Coronary artery (tissue), 2 donors: ENCODE data around the gene SYT9.

ENCODE experiments used
- DNase-seq: peaks from one replicate; pipeline ENCODE4 v3.0.0-alpha.2; 2017; ENCODE audit warnings: low spot score
- H3K27ac ChIP-seq, 2 donors: fragments of 200-600 bp; sonication (generic); one replicate each; pipeline ENCODE4 v1.5.1; 2016 to 2019
- H3K4me3 ChIP-seq: fragments of 200-600 bp; sonication (generic); 2 replicates; pipeline ENCODE4 v1.5.1; 2016; ENCODE audit warnings: mild to moderate bottlenecking, moderate library complexity
- TF ChIP-seq, protein P1 (sequence below): fragments of 200-600 bp; sonication (generic); IDR thresholded peaks from one replicate; pipeline ENCODE4 v1.5.1; 2019; ENCODE audit warnings: antibody characterized with exemption

Gene SYT9

DNA sequence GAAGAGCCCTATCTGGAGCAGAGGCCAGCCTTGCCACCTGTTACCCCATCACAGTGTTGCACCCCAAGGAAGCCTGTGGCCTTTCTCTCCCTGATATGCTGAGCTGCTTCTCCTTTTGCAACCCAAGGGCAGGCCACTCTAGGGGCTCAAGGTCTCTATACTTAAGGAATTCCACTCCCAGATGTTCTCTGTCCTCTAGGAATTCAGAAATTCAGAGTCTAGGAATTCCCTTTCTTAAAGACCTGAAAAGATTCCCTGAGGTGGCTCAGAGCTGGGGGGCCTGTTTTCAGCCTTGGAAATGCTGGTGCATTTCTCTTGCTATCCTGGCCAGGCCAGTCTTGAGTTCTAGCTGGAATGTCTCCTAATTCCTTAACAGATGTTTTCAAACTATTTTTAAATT is 165.6 kb downstream of the SYT9 start:
- DNase-seq: no peak
- TF ChIP-seq, protein P1, sequence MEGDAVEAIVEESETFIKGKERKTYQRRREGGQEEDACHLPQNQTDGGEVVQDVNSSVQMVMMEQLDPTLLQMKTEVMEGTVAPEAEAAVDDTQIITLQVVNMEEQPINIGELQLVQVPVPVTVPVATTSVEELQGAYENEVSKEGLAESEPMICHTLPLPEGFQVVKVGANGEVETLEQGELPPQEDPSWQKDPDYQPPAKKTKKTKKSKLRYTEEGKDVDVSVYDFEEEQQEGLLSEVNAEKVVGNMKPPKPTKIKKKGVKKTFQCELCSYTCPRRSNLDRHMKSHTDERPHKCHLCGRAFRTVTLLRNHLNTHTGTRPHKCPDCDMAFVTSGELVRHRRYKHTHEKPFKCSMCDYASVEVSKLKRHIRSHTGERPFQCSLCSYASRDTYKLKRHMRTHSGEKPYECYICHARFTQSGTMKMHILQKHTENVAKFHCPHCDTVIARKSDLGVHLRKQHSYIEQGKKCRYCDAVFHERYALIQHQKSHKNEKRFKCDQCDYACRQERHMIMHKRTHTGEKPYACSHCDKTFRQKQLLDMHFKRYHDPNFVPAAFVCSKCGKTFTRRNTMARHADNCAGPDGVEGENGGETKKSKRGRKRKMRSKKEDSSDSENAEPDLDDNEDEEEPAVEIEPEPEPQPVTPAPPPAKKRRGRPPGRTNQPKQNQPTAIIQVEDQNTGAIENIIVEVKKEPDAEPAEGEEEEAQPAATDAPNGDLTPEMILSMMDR: no peak
- no peak overlapping the region for H3K4me3 ChIP-seq
- no peak overlapping the region for H3K27ac ChIP-seq

DNA sequence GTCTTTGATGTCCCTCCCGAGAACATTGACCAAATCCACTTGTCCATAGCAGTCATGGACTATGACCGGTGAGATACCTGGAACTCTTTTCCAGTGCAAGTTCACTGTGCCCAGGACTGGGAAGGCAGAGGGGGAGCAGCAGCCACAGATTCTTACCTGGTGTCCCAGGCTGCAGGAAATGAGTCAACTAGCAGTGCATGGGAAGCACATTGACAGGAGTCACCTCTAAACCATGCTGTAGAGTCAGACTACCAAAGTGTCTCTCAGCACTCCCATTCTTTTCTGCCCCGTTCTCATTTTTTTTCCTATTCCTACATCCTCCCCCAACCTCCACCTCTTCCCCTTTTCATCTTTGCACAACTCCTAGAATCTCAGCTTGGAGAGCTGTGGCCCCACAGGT is 166.4 kb downstream of the SYT9 start:
- Histone ChIP-seq H3K4me3 (no peak overlapping the region), H3K27ac (no peak overlapping the region)
- DNase-seq: no peak
- TF ChIP-seq, protein P1: no peak

DNA sequence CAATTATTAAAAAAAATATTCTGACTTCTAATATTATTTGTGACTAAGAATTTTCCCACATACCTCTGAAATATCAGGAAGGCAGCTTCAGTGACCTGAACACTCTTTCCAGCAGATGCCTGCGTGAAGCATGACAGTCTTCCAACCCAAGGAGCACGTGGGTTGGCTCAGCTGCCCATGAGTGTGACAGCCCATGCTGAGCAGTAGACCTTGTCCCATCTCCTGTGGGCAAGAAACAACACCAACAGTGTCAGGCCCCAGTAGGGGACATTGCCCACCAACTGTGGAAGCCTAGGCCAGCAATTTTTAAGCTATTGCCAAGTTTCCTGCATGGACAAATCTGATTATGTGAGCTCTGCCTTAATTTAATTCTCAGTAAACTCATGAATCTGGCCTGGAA is 167.2 kb downstream of the SYT9 start:
- DNase-seq: no peak
- no peak overlapping the region for H3K4me3 ChIP-seq
- TF ChIP-seq, protein P1: no peak
- H3K27ac ChIP-seq: no peak overlapping the region

DNA sequence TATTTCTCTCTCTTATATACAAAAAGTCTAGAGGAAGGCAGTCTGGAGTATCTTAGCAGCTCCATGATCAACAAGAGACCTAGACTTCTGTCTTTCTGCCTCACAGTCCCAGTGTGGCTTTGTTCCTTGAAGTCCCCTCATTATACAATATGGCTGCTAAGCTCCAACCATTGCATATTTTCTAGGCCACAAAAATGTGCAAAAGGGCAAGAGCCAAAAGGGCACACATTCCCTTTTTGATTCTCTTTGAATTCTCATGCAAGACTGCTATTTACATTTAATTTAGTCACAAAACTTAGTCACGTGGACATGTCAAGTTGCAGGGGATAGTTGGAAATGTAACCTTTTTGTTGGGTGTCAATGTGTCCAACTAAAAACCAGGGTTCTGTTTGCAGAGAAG is 169.4 kb downstream of the SYT9 start:
- no peak overlapping the region for H3K4me3 ChIP-seq
- TF ChIP-seq, protein P1: no peak
- H3K27ac ChIP-seq: no peak overlapping the region
- no peak for DNase-seq

DNA sequence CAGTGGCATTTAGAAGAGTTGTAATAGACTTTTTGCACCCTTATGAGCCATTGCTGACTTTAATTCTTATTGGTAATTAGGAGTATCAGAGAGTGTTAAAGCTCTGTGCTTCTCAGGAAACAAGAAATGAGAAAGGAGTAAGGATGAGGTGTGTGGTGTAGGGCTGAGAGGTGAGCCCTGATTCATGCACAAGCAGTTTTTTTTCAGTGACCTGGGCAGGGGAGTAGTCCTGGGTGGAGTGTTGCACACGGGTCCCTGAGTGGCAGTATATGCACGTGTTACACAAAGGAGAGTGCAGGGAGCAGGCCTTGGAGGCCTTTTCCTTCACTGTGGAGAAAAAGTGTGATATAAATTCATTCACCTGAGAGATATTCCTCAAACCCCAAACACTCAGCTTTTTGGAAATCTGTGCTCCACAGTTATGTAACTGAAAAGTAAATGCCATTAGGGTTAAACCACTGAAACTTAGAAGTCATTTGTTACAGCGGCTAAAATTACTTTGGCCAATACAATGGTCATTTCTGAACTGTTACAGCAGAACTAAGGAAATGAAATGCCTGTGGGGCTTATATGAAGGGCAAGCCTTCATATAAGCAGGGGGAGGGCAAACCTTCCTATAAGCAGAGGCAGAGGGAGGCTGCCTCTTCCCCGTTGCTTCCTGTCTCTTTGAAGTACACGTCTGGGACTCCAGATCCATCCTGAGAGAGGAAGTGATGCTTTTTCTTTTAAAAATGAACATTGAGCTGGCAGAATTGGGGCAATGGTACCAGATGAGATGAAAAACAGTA is 171.0 kb downstream of the SYT9 start:
- H3K27ac ChIP-seq: no peak overlapping the region
- no peak overlapping the region for H3K4me3 ChIP-seq
- no peak for DNase-seq
- TF ChIP-seq, protein P1: no peak

DNA sequence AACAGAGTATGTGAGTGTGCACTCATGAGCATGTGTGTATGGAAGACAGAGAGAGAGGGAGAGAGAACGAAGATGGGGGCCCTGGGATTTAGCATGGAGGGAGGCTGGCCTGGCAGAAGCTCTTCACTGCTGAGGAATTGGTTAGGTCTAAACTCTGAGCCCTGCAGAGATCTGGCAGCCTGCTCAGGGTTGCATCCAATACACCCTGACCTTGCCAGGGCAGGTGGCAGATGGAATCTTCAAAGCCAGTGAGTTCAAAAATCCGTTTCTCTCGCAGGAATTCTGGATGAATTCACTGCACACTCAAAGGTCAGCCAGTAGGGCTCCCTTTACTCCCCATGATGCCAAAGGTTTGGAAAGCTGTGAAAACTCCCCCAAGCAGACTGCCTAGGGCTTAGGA is 172.2 kb downstream of the SYT9 start:
- no peak for DNase-seq
- Histone ChIP-seq H3K4me3 (no peak overlapping the region), H3K27ac (no peak overlapping the region)
- TF ChIP-seq, protein P1: no peak

DNA sequence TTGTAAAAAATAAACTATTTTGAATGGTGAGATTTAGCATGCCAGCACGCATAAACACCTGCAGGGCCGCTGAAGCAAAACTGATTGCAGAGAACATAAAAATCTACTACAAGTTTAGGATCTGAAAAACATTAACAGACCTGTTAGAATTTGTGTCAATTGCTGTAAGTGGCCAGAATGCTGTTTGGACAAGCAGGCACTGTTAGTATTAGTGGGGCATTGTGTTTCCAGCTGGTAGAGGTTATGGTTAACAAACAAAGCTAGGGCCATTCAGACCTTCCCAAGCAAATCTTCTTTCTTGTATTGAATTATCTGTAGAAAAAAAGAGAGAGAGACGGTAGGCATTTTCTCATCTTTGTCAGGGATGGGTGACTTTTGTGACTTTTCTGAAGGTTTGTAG is 176.0 kb downstream of the SYT9 start:
- TF ChIP-seq, protein P1: no peak
- no peak overlapping the region for H3K4me3 ChIP-seq
- no peak overlapping the region for H3K27ac ChIP-seq
- DNase-seq: no peak
